K562 (cell line): ENCODE measurements around the gene TP63. TPM values are rescaled to one million over a fixed set of nuclear protein-coding genes. Genes with fewer than 3 reads are reported as not detected.

Experiments used
- ATAC-seq: fragments of 200-7000 bp; cut with Tn5 transposase; 3 replicates; pipeline ENCODE4 v1.9.1; 2020; ENCODE audit warnings: moderate library complexity
- BruUV-seq: library from RNA; stranded (reverse); fragments of 400-500 nt; replicated peaks from 2 replicates; lab custom pipeline; 2021; lab: Mats Ljungman, UMichigan
- CTCF ChIA-PET: fragments of 300-600 bp; formaldehyde crosslinking; extraction: SDS; loops from one replicate; lab custom pipeline; 2021; ENCODE audit warnings: low intra/inter-chr PET ratio; lab: Yijun Ruan, JAX
- POLR2A ChIA-PET: fragments of 300-600, 350-650 bp; sonication (Branson Sonifier 250); formaldehyde crosslinking; extraction: SDS; loops from one replicate; lab custom pipeline; 2021; ENCODE audit warnings: antibody characterized with exemption, inconsistent platforms; lab: Yijun Ruan, JAX
- DNase-seq, 4 experiments: peaks; one replicate each; pipeline versions ENCODE4 v3.0.0 to v3.0.0-alpha.2; 2011 to 2018; ENCODE audit warnings: low spot score in 3 of 4, mixed read lengths in 3 of 4; ENCODE audit errors: extremely low read depth in 1 of 4
- FAIRE-seq: peaks from 2 replicates; lab custom pipeline; 2011; peaks lifted over from hg19 to GRCh38; lab: Jason Lieb, UNC
- H2AFZ ChIP-seq: 2 replicates; pipeline ENCODE4 v1.6.0; 2011; ENCODE audit warnings: low read depth, low read length, control low read depth, inconsistent platforms
- H3K27ac ChIP-seq: fragments of 200-600 bp; 3 replicates; pipeline ENCODE4 v1.8.0; 2011; ENCODE audit warnings: low read depth, mild to moderate bottlenecking, control low read depth, inconsistent platforms, low read length, moderate library complexity, mixed read lengths; ENCODE audit errors: extremely low read depth
- H3K27me3 ChIP-seq, 2 experiments: fragments of 300-600 bp in 1 of 2; 2 replicates in 1 of 2; 3 replicates in 1 of 2; pipeline versions ENCODE4 v1.6.0 to v1.8.0; 2011; ENCODE audit warnings: inconsistent platforms in 2 of 2, low read length in 2 of 2, mild to moderate bottlenecking in 1 of 2, mixed read lengths in 1 of 2, moderate library complexity in 1 of 2; ENCODE audit not compliant: control insufficient read depth in 2 of 2, insufficient read depth in 2 of 2
- H3K36me3 ChIP-seq: fragments of 300-600 bp; 3 replicates; pipeline ENCODE4 v1.8.0; 2011; ENCODE audit warnings: mild to moderate bottlenecking, low read length, inconsistent platforms; ENCODE audit not compliant: control insufficient read depth, insufficient read depth
- H3K4me1 ChIP-seq, 2 experiments: fragments of 200-600 bp in 1 of 2; replicated peaks in 1 of 2; 2 replicates in 1 of 2; 3 replicates in 1 of 2; pipeline versions ENCODE4 v1.5.1 to v1.8.0; 2011; ENCODE audit warnings: inconsistent platforms in 2 of 2, low read length in 2 of 2, mild to moderate bottlenecking in 1 of 2, mixed read lengths in 1 of 2, moderate library complexity in 1 of 2; ENCODE audit not compliant: control insufficient read depth in 2 of 2, insufficient read depth in 2 of 2
- H3K4me2 ChIP-seq: 2 replicates; pipeline ENCODE4 v1.6.1; 2011; ENCODE audit warnings: low read length, control low read depth, inconsistent platforms, mixed read lengths; ENCODE audit not compliant: insufficient read depth
- H3K4me3 ChIP-seq: fragments of 200-600 bp; sonication (generic), shearing (Covaris generic); 2 replicates; pipeline ENCODE4 v1.5.1; 2016; ENCODE audit warnings: control low read depth, inconsistent platforms
- H3K79me2 ChIP-seq: fragments of 200-600 bp; 3 replicates; pipeline ENCODE4 v1.8.0; 2011; ENCODE audit warnings: low read length, inconsistent platforms; ENCODE audit not compliant: control insufficient read depth, insufficient read depth
- H3K9ac ChIP-seq, 2 experiments: 2 replicates each; pipeline versions ENCODE4 v1.6.0 to v1.6.1; 2011; ENCODE audit warnings: low read depth in 2 of 2, low read length in 2 of 2, control low read depth in 1 of 2, inconsistent platforms in 1 of 2, mild to moderate bottlenecking in 1 of 2, mixed read lengths in 1 of 2; ENCODE audit not compliant: insufficient read depth in 1 of 2
- H3K9me1 ChIP-seq: one replicate; pipeline ENCODE4 v1.6.0; 2011; ENCODE audit warnings: inconsistent platforms, mild to moderate bottlenecking, low read length, moderate library complexity; ENCODE audit not compliant: control insufficient read depth, insufficient read depth
- H3K9me3 ChIP-seq: replicated peaks from 2 replicates; pipeline ENCODE4 v1.5.1; 2011; ENCODE audit warnings: low read depth, low read length, inconsistent platforms; ENCODE audit not compliant: control insufficient read depth, insufficient read depth
- H4K20me1 ChIP-seq: replicated peaks from 2 replicates; pipeline ENCODE4 v1.6.1; 2011; ENCODE audit warnings: low read length, inconsistent platforms, mixed read lengths; ENCODE audit not compliant: control insufficient read depth, insufficient read depth
- ATF7 ChIP-seq: fragments of 450-650 bp; IDR thresholded peaks from 2 replicates; pipeline ENCODE4 v1.7.1; 2014; ENCODE audit warnings: mild to moderate bottlenecking, moderate library complexity
- DDX20 ChIP-seq: fragments of 450-650 bp; IDR thresholded peaks from 2 replicates; pipeline ENCODE4 v1.6.1; 2016; ENCODE audit warnings: missing genetic modification characterization, low read depth, mild to moderate bottlenecking, missing compliant biosample characterization, moderate library complexity
- FOXJ2 ChIP-seq: fragments of 200-800 bp; sonication (Bioruptor generic); IDR thresholded peaks from 2 replicates; pipeline ENCODE4 v1.6.1; 2016; ENCODE audit warnings: missing genetic modification characterization, missing compliant biosample characterization
- HMG20B ChIP-seq: fragments of 250-450 bp; sonication (Bioruptor Pico); IDR thresholded peaks from 2 replicates; pipeline ENCODE4 v1.5.0; 2021; ENCODE audit warnings: mild to moderate bottlenecking
- HNRNPL ChIP-seq: fragments of 200-400 bp; formaldehyde crosslinking; IDR thresholded peaks from 2 replicates; pipeline ENCODE4 v1.6.1; 2017; ENCODE audit warnings: low read depth, mild to moderate bottlenecking, low read length
- MTF1 ChIP-seq: fragments of 250-450 bp; sonication (Bioruptor Pico); IDR thresholded peaks from 2 replicates; pipeline ENCODE4 v1.9.0; 2021; ENCODE audit warnings: moderate library complexity, mild to moderate bottlenecking, inconsistent platforms, borderline replicate concordance
- POLR2A ChIP-seq: fragments of 450-650 bp; conservative IDR thresholded peaks from 2 replicates; pipeline ENCODE4 v1.6.1; 2016
- RREB1 ChIP-seq: fragments of 250-450 bp; sonication (Bioruptor Pico); IDR thresholded peaks from 2 replicates; pipeline ENCODE4 v1.4.0; 2020
- STAT6 ChIP-seq: sonication (generic); formaldehyde crosslinking; IDR thresholded peaks from 2 replicates; pipeline ENCODE4 v1.8.1; 2023; ENCODE audit warnings: mild to moderate bottlenecking, missing genetic modification reagents
- XRCC3 ChIP-seq: fragments of 450-650 bp; IDR thresholded peaks from 2 replicates; pipeline ENCODE4 v1.6.1; 2017; ENCODE audit warnings: mild to moderate bottlenecking, moderate library complexity
- ZBTB17 ChIP-seq: fragments of 450-650 bp; formaldehyde crosslinking; IDR thresholded peaks from 2 replicates; pipeline ENCODE4 v1.4.0; 2020; ENCODE audit warnings: mild to moderate bottlenecking
- ZNF699 ChIP-seq: fragments of 250-450 bp; sonication (Bioruptor Pico); IDR thresholded peaks from 2 replicates; pipeline ENCODE4 v1.8.0; 2021; ENCODE audit warnings: mild to moderate bottlenecking, moderate library complexity; ENCODE audit not compliant: insufficient replicate concordance
- ZSCAN29 ChIP-seq: fragments of 450-650 bp; IDR thresholded peaks from 2 replicates; pipeline ENCODE4 v1.6.1; 2017
- WGBS: fragments of 100-300 bp; shearing (Covaris generic); methylation state at CpG from one replicate; pipeline ENCODE4 v1.1.6; 2016; ENCODE audit warnings: low coverage, mixed read lengths; ENCODE audit not compliant: insufficient coverage; ENCODE audit errors: missing lambda C conversion rate; 5-methylcytosine and 5-hydroxymethylcytosine counted together
- in situ Hi-C: fragments of 300-500 bp; cut with MboI; formaldehyde crosslinking; loops from 4 replicates; pipeline ENCODE4 v1.15.0; 2018; ENCODE audit warnings: inconsistent platforms, mixed read lengths
- intact Hi-C: fragments of 100-400 bp; cut with micrococcal nuclease; formaldehyde crosslinking; loops from 2 replicates; pipeline ENCODE4 v1.14.2; 2022
- polyA plus RNA-seq, 8 experiments: library from polyadenylated mRNA; depleted of rRNA in 4 of 8; stranded (reverse) in 5 of 8; unstranded in 3 of 8; fragments of >200 nt; fragmentation: Nextera tagmentation in 2 of 8; fragmentation: Illumina TruSeq in 1 of 8; extraction: Ambion mirVana in 2 of 8; extraction: Trizol in 1 of 8; gene quantifications; 2 replicates each; pipeline versions ENCODE4 v1.2.1 to v1.2.3, GENCODE V29; 2011 to 2014; ENCODE audit warnings: inconsistent platforms in 1 of 8, missing spikeins in 1 of 8
- total RNA-seq, 7 experiments: library from RNA; depleted of rRNA in 6 of 7; stranded (reverse); fragments of >200 nt in 6 of 7; fragmentation: Illumina TruSeq in 2 of 7; extraction: Trizol in 2 of 7; gene quantifications; 2 replicates each; pipeline versions ENCODE4 v1.2.1 to v1.2.3, GENCODE V29; 2011 to 2021; ENCODE audit warnings: low replicate concordance in 1 of 7

TP63 gene
- total and polyA plus RNA-seq, 9 of the 15 experiments (the other 6 are each of a cell fraction or from before 2014, with no cell fraction given): 0.32 to 1.4 (median 0.50) TPM

GRCh38 chr3:189862385-189862998 is 231.3 kb downstream of the TP63 start:
- BruUV-seq: no TSS peak
- Histone ChIP-seq H3K4me1 (no peaks in the 10 kb centered on the region), H3K9me3 (no peaks in the 10 kb centered on the region), H3K79me2 (no peaks in the 10 kb centered on the region), H3K27me3 (no peaks in the 10 kb centered on the region), H3K9me1 (no peaks in the 10 kb centered on the region), H3K27ac (no peak overlapping the region), H4K20me1 (no peaks in the 10 kb centered on the region), H2AFZ (no peak overlapping the region), H3K36me3 (no peaks in the 10 kb centered on the region), H3K4me3 (no peak overlapping the region), H3K4me2 (no peak overlapping the region), H3K9ac (no peak overlapping the region)
- POLR2A ChIA-PET: no interaction called here
- ATAC-seq: no peak
- in situ Hi-C loops: no loop called here
- 2% methylated on average over 9 of the region's 9 CpGs for WGBS
- CTCF ChIA-PET: no interaction called here
- no peak for FAIRE-seq
- intact Hi-C loops: no loop called here
- DNase-seq: no peak
- TF ChIP-seq HNRNPL: no peak
- TF ChIP-seq POLR2A: no peak
- TF ChIP-seq XRCC3: no peak
- no peak for TF ChIP-seq FOXJ2 (tag)
- no peak for TF ChIP-seq HMG20B (CRISPR knock-in tag)
- TF ChIP-seq ZSCAN29: no peak
- no peak for TF ChIP-seq ZBTB17
- no peak for TF ChIP-seq ATF7
- no peak for TF ChIP-seq STAT6 (CRISPR knock-in tag)
- no peak for TF ChIP-seq ZNF699 (CRISPR knock-in tag)
- TF ChIP-seq RREB1 (CRISPR knock-in tag): no peak
- TF ChIP-seq DDX20 (tag): no peak
- TF ChIP-seq MTF1 (CRISPR knock-in tag): no peak
